H9 (cell line): Measurements from ENCODE around the gene TADA2B. TPM values are rescaled to one million over a fixed set of nuclear protein-coding genes. Genes with fewer than 3 reads are reported as not detected.

Experiments
- DNase-seq: peaks from one replicate; pipeline ENCODE4 v3.0.0-alpha.2; 2017
- H2AFZ ChIP-seq: one replicate; pipeline ENCODE4 v1.6.1; 2013; ENCODE audit warnings: mild to moderate bottlenecking, low read length, control low read depth, moderate library complexity
- H2AK5ac ChIP-seq: 2 replicates; pipeline ENCODE4 v1.6.1; 2013; ENCODE audit warnings: low read length, control low read depth, mixed read lengths; ENCODE audit not compliant: insufficient read length
- H2BK120ac ChIP-seq: one replicate; pipeline ENCODE4 v1.6.1; 2013; ENCODE audit warnings: low read depth, mild to moderate bottlenecking, low read length, control low read depth, inconsistent platforms; ENCODE audit not compliant: poor library complexity, severe bottlenecking
- H2BK12ac ChIP-seq: 2 replicates; pipeline ENCODE4 v1.6.1; 2013; ENCODE audit warnings: low read length, control low read depth, mixed read lengths, low read depth; ENCODE audit not compliant: insufficient read length
- H2BK15ac ChIP-seq: 2 replicates; pipeline ENCODE4 v1.6.1; 2013; ENCODE audit warnings: low read depth, low read length, control low read depth
- H2BK20ac ChIP-seq: one replicate; pipeline ENCODE4 v1.6.1; 2013; ENCODE audit warnings: low read depth, mild to moderate bottlenecking, low read length, control low read depth, inconsistent platforms; ENCODE audit not compliant: poor library complexity, severe bottlenecking
- H2BK5ac ChIP-seq: 2 replicates; pipeline ENCODE4 v1.6.1; 2013; ENCODE audit warnings: low read length, control low read depth, mixed read lengths; ENCODE audit not compliant: insufficient read length
- H3K14ac ChIP-seq: 2 replicates; pipeline ENCODE4 v1.6.1; 2013; ENCODE audit warnings: low read length, control low read depth; ENCODE audit not compliant: insufficient read depth
- H3K18ac ChIP-seq: 2 replicates; pipeline ENCODE4 v1.6.1; 2013; ENCODE audit warnings: low read depth, mild to moderate bottlenecking, mixed read lengths, low read length, control low read depth; ENCODE audit not compliant: insufficient read length
- H3K23ac ChIP-seq: 2 replicates; pipeline ENCODE4 v1.6.1; 2013; ENCODE audit warnings: low read length, control low read depth, mixed read lengths, low read depth; ENCODE audit not compliant: insufficient read length
- H3K23me2 ChIP-seq: 2 replicates; pipeline ENCODE4 v1.6.1; 2013; ENCODE audit warnings: low read depth, mild to moderate bottlenecking, mixed read lengths, low read length, control low read depth; ENCODE audit not compliant: insufficient read length, poor library complexity, severe bottlenecking
- H3K27ac ChIP-seq: 2 replicates; pipeline ENCODE4 v1.5.1; 2013; ENCODE audit warnings: low read length, control low read depth, mixed read lengths, low read depth; ENCODE audit not compliant: insufficient read length
- H3K27me3 ChIP-seq: 2 replicates; pipeline ENCODE4 v1.6.1; 2013; ENCODE audit warnings: low read length, control low read depth, inconsistent platforms; ENCODE audit not compliant: insufficient read depth
- H3K4ac ChIP-seq: 2 replicates; pipeline ENCODE4 v1.6.1; 2013; ENCODE audit warnings: low read depth, mild to moderate bottlenecking, control low read depth, inconsistent platforms, low read length, moderate library complexity
- H3K4me1 ChIP-seq: 2 replicates; pipeline ENCODE4 v1.6.1; 2013; ENCODE audit warnings: low read length, control low read depth, inconsistent platforms; ENCODE audit not compliant: insufficient read depth
- H3K4me2 ChIP-seq: 2 replicates; pipeline ENCODE4 v1.6.1; 2013; ENCODE audit warnings: low read length, control low read depth, mixed read lengths; ENCODE audit not compliant: insufficient read length, insufficient read depth
- H3K56ac ChIP-seq: 2 replicates; pipeline ENCODE4 v1.6.1; 2013; ENCODE audit warnings: low read depth, mild to moderate bottlenecking, mixed read lengths, low read length, control low read depth; ENCODE audit not compliant: insufficient read length
- H3K79me1 ChIP-seq: 2 replicates; pipeline ENCODE4 v1.6.1; 2013; ENCODE audit warnings: low read depth, mild to moderate bottlenecking, moderate library complexity, low read length, control low read depth, inconsistent platforms; ENCODE audit not compliant: insufficient read depth, poor library complexity, severe bottlenecking
- H3K79me2 ChIP-seq: 2 replicates; pipeline ENCODE4 v1.6.1; 2013; ENCODE audit warnings: low read length, control low read depth, inconsistent platforms; ENCODE audit not compliant: insufficient read depth
- H3K9ac ChIP-seq: 2 replicates; pipeline ENCODE4 v1.6.1; 2013; ENCODE audit warnings: low read length, control low read depth, mixed read lengths; ENCODE audit not compliant: insufficient read length; ENCODE audit errors: extremely low read depth
- H3K9me3 ChIP-seq: one replicate; pipeline ENCODE4 v1.6.1; 2013; ENCODE audit warnings: low read depth, low read length, inconsistent platforms; ENCODE audit not compliant: control insufficient read depth
- H3T11ph ChIP-seq: one replicate; pipeline ENCODE4 v1.6.1; 2013; ENCODE audit warnings: mild to moderate bottlenecking, low read length, control low read depth, inconsistent platforms
- H4K20me1 ChIP-seq: one replicate; pipeline ENCODE4 v1.6.1; 2013; ENCODE audit not compliant: control insufficient read depth, insufficient read length, insufficient read depth
- H4K5ac ChIP-seq: 2 replicates; pipeline ENCODE4 v1.6.1; 2013; ENCODE audit warnings: low read depth, mild to moderate bottlenecking, mixed read lengths, low read length, control low read depth; ENCODE audit not compliant: insufficient read length
- H4K8ac ChIP-seq: replicated peaks from 2 replicates; pipeline ENCODE4 v1.6.1; 2013; ENCODE audit warnings: low read length, control low read depth, mixed read lengths, low read depth; ENCODE audit not compliant: insufficient read length
- H4K91ac ChIP-seq: 2 replicates; pipeline ENCODE4 v1.6.1; 2013; ENCODE audit warnings: low read depth, mild to moderate bottlenecking, moderate library complexity, mixed read lengths, low read length, control low read depth; ENCODE audit not compliant: insufficient read length
- H3K27ac Mint-ChIP-seq, 3 experiments: 2 replicates in 2 of 3; 3 replicates in 1 of 3; pipeline ENCODE4 v1.8.0; 2020 to 2021; ENCODE audit warnings: mixed read lengths in 3 of 3, mild to moderate bottlenecking in 1 of 3, moderate library complexity in 1 of 3
- H3K27me3 Mint-ChIP-seq: 2 replicates; pipeline ENCODE4 v1.8.0; 2021; ENCODE audit warnings: low read depth, mild to moderate bottlenecking, moderate library complexity, mixed read lengths
- H3K36me3 Mint-ChIP-seq, 3 experiments: 2 replicates in 2 of 3; 3 replicates in 1 of 3; pipeline ENCODE4 v1.8.0; 2020 to 2021; ENCODE audit warnings: low read depth in 3 of 3, mixed read lengths in 3 of 3; ENCODE audit not compliant: insufficient read depth in 1 of 3
- H3K4me1 Mint-ChIP-seq, 2 experiments: 2 replicates each; pipeline ENCODE4 v1.8.0; 2020; ENCODE audit warnings: mixed read lengths in 2 of 2
- H3K4me3 Mint-ChIP-seq, 2 experiments: 2 replicates in 1 of 2; 3 replicates in 1 of 2; pipeline ENCODE4 v1.8.0; 2020 to 2021; ENCODE audit warnings: mild to moderate bottlenecking in 2 of 2, mixed read lengths in 2 of 2, moderate library complexity in 1 of 2
- H3K9me3 Mint-ChIP-seq, 2 experiments: 2 replicates in 1 of 2; 3 replicates in 1 of 2; pipeline ENCODE4 v1.8.0; 2020; ENCODE audit warnings: mild to moderate bottlenecking in 2 of 2, mixed read lengths in 2 of 2, moderate library complexity in 1 of 2
- CTCF ChIP-seq: fragments of 200-600 bp; sonication (generic); conservative IDR thresholded peaks from 3 replicates; pipeline ENCODE4 v1.8.0; 2021; ENCODE audit warnings: antibody characterized with exemption, mild to moderate bottlenecking
- WGBS: extraction: QIAGEN DNeasy Blood & Tissue Kit; methylation state at CpG from one replicate; pipeline ENCODE4 v1.1.7; 2013; ENCODE audit warnings: missing lambda C conversion rate, low lambda C conversion rate, mixed read lengths; ENCODE audit not compliant: insufficient read length; ENCODE audit errors: extremely low coverage; 5-methylcytosine and 5-hydroxymethylcytosine counted together
- total RNA-seq: library from RNA; stranded (reverse); gene quantifications from 2 replicates; pipeline ENCODE4 v1.2.1, GENCODE V29; 2021

TADA2B gene
- total RNA-seq, 1 experiment from 2014 or later, result 14.0 TPM

GRCh38 chr4:7051905-7052304 lies 8.7 kb downstream of the TADA2B start:
- Histone ChIP-seq H3T11ph (no peak overlapping the region), H3K14ac (no peak overlapping the region), H3K18ac (no peak overlapping the region), H4K5ac (no peak overlapping the region), H3K79me2 (peaks cover 6% of the 10 kb centered on the region), H2BK15ac (no peak overlapping the region), H3K4ac (no peak overlapping the region), H2AFZ (no peak overlapping the region), H3K79me1 (no peaks in the 10 kb centered on the region), H3K27ac (no peak overlapping the region), H2BK5ac (no peak overlapping the region), H2BK20ac (no peak overlapping the region), H4K91ac (no peak overlapping the region), H4K20me1 (no peaks in the 10 kb centered on the region), H3K27me3 (no peaks in the 10 kb centered on the region), H3K4me2 (no peak overlapping the region), H3K9me3 (no peaks in the 10 kb centered on the region), H3K9ac (no peak overlapping the region), H3K23ac (no peak overlapping the region), H4K8ac (no peak overlapping the region), H3K4me1 (no peaks in the 10 kb centered on the region), H3K56ac (no peak overlapping the region), H3K23me2 (no peaks in the 10 kb centered on the region), H2AK5ac (no peak overlapping the region), H2BK120ac (no peak overlapping the region), H2BK12ac (no peak overlapping the region)
- no peaks in the 10 kb centered on the region for H3K27me3 Mint-ChIP-seq
- H3K9me3 Mint-ChIP-seq, result no peaks in the 10 kb centered on the region
- peak overlapping the region in 1 of 3 experiments; percentile 49; a peak in 1 of 7 replicates for H3K27ac Mint-ChIP-seq
- H3K4me1 Mint-ChIP-seq, result peaks cover 13 to 21% of the 10 kb centered on the region in 2 experiments
- TF ChIP-seq CTCF, result no peak
- no CpG with 5 or more reads among the region's 14 CpGs for WGBS
- H3K36me3 Mint-ChIP-seq, result peaks cover 4 to 23% (median 15%) of the 10 kb centered on the region in 3 experiments; a peak in 6 of 7 replicates
- H3K4me3 Mint-ChIP-seq, result no peak overlapping the region
- no peak for DNase-seq
